H4 (cell line): ENCODE results near the gene QSOX2. TPM values are rescaled to one million over a fixed set of nuclear protein-coding genes. Genes with fewer than 3 reads are reported as not detected.

Experiments
- DNase-seq: peaks from one replicate; pipeline ENCODE4 v3.0.0-alpha.2; 2015; ENCODE audit warnings: low spot score
- total RNA-seq: library from RNA; depleted of rRNA; stranded (reverse); fragments of >200 nt; shearing (Covaris generic); gene quantifications from 2 replicates; pipeline ENCODE4 v1.2.3, GENCODE V29; 2014

The QSOX2 gene
- total RNA-seq, 1 experiment from 2014 or later, result 9.2 TPM

GRCh38 chr9:136203408-136204144 is 42.0 kb downstream of the QSOX2 start:
- DNase-seq, result no peak

GRCh38 chr9:136202454-136203407 is 42.9 kb downstream of the QSOX2 start:
- DNase-seq, result no peak

GRCh38 chr9:136201609-136202453 is 43.8 kb downstream of the QSOX2 start:
- no peak for DNase-seq

DNA sequence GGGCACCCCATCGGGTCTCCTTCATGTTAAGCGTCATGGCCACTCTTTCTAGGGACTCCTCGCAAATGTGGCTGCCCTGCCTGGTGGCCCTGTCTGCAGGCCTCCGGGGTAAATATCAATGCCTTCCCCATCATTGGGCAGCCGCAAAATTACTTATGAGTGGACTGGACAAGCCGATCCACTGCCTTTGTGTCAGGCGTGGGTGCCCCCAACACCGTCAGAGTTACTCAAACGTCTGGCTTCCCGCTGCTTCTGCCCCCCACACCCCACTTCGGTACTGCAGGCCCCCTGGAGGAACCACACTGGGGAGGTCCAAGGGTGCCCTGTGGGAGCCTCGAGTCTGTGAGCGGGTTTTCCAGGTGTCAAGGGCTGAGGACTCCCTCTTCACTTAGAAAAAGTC is 44.4 kb downstream of the QSOX2 start:
- no peak for DNase-seq

GRCh38 chr9:136200424-136200823 is 45.2 kb downstream of the QSOX2 start:
- DNase-seq, result no peak

GRCh38 chr9:136199391-136200288 is 46.0 kb downstream of the QSOX2 start:
- no peak for DNase-seq

GRCh38 chr9:136198605-136199083 is 47.0 kb downstream of the QSOX2 start:
- no peak for DNase-seq

DNA sequence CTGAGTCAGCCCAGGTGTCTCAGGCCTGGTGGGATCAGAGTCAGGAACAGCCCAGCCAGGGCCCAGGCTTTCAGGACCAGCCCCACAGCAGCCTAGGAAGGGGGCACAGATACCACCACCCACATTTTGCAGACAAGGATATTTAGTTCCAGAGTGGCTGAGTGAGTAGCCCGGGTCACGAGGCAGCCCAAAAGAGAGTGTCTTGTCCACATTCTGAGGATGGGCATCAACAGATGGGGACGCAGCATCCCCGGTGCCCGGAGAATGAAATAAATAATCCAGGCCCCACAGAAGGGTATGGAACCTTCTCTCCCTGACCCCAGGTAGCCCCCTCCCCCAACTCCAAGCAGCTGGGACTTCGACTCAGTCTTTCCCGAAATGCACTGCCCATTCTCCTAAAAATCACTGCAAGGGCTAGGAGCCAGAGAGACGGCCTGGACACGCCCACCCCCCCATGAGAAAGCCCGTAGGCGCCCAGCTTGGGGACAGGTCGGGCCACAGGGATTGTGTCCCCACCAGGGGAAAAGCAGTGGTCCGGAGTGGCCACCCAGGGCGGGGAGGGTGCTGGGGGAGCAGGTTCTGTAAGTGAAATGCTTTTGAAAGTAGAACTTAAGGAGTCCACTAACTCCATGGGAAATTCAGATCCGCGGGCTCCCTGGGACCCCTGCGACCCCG is 47.5 kb downstream of the QSOX2 start:
- no peak for DNase-seq

DNA sequence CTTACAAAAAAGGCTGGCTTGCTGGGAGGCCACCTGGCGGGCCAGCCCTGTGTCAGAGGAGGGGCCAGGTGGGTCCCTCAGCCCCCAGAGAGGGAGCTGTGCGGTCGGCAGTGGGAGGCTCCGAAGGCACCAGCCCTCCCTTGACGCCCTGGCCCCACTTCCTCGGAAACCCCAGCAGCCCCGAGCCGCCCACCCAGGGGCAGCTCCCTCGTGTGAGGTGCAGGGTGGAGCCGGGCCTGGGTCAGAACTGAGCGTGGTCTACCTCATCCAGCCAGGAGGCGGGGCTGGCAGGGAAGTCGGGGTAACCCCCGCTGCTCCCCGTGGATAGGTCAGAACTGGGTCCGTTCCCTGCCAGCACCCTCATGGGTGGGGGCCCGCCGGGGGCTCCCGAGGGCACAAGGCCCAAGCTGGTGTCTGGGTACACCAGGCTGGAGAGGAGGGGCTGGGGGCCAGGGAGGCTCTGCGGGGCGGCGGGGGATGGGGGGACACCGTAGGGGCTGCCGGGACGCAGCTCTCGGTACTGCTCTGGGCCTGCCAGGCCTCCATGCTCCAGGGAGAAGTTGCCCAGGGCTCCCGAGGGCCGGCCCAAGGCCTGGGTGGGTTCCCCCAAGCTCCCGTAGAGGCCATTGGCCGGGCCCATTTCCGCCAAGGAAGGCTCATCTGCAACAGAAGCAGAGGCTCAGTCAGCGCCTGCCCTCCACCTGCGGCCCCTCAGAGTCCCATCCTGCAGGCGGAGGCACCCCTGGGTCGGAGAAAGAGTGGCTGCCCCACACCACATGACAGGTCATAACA is 48.3 kb downstream of the QSOX2 start:
- no peak for DNase-seq

- DNase-seq, result no peak
These were observed 49.1 kb downstream of the QSOX2 start for GRCh38 chr9:136196404-136197083.

DNA sequence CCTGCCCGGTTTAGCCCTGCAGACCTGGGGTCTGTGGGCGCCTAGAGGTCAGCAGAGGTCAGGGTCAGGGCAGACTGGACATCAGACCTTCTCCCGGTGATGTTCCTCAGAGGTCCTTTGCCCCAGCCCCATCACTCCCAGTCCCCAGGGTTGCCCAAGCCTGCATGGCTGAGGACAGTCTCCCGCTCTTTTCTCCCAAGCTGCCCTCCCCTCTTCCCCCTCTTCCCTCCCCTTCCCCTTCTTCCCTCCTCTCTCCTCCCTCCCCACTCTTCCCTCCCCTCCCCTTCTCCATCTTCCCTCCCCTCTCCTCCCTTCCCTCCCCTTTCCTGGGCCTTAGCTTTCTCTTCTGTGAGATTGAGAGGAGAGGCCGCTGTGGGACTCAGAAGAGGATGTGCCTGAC is 51.1 kb downstream of the QSOX2 start:
- DNase-seq, result no peak

- no peak for DNase-seq
These were observed 51.7 kb downstream of the QSOX2 start for GRCh38 chr9:136193891-136194279.

DNA sequence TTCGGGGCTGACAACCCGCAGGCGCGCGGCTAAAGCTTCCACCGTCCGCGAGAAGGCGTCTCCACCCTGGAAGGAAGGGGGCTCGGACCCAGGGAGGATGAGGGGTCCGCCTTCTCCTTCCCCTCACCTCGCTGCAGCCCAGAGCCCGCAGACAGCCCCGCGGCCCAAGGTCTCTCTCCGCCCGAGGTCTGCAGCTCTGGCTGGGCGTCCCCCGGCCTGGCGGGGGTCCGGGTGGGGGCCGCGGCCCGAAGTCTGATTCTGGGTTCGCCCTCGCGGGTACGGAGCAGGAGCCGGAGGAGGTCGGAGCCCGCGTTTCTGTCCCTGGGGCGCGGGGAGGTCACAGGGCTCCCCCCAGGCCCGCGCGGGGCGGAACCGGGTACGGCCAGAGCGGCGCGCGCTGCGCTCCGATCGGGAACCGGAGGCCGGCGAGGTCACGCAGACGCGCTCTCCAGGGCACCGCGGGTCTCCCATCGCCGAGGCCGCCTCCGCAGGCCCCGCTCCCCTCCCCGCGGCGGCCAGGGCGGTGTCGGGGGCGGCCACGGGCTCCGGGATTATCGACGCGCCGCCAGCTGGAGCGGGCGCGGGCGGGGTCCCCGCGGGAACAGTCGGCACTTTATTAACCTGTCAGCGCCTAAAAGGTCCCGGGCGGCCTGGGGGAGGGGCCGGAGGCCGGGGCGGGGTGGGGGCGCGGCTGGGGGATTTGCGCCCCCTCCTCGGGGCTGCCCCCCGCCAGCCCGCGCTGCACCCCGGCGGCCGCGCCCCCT is 52.3 kb downstream of the QSOX2 start:
- no peak for DNase-seq

DNA sequence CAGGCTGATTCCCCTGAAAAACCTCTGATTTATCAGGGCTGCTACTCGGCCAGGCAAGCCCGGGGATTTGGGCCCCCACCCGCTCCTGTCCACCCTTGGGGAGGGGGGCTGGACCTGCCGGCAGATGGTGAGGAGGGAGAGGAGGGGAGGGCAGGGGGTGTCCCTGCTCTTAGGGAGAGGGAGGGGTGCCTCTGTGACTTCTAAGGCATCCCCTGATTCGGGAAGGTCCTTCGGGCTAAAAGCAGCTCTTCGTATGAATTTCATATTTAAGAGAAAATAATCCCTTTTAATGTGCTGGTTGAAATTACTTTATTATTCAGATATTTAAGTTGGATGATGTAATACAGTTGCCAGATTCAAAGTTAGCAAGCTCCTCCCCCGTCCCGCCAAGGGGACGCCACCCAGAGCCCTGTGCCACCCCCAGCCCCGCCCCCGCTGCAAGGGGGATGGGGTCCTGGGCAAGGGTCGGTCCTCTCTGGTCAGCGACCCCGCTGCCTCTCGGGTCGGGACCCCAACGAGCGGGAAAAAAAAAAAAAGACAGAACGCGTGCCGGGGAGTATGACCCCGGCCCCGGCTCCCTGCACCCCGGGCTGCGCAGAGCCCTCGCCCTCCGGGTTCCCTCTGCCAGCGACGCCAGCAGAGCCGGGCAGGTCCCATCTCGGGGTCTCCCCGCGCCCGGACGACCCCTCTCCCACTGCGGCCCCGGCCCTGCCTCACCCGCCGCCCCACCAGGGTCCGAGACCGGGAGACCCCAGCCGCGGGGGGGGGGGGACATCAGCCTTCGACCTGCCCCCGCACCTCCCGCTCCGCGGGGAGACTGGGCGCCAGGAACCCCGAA is 53.1 kb downstream of the QSOX2 start:
- no peak for DNase-seq

DNA sequence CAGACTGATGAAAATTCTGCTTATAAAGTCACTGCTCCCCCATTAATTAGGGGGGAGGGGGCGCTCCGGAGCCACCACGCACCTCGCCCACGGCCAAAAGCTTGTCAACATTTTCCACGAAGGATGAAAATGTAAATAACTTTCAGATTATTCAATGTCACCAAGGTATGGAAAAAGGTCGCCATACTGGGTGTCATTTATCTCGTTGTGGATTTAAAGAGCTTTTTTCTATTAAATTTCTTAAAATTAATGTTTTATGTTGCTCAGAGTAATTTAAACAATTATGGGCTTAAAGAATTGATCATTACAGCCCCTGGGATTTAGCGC is 53.7 kb downstream of the QSOX2 start:
- DNase-seq, result no peak

DNA sequence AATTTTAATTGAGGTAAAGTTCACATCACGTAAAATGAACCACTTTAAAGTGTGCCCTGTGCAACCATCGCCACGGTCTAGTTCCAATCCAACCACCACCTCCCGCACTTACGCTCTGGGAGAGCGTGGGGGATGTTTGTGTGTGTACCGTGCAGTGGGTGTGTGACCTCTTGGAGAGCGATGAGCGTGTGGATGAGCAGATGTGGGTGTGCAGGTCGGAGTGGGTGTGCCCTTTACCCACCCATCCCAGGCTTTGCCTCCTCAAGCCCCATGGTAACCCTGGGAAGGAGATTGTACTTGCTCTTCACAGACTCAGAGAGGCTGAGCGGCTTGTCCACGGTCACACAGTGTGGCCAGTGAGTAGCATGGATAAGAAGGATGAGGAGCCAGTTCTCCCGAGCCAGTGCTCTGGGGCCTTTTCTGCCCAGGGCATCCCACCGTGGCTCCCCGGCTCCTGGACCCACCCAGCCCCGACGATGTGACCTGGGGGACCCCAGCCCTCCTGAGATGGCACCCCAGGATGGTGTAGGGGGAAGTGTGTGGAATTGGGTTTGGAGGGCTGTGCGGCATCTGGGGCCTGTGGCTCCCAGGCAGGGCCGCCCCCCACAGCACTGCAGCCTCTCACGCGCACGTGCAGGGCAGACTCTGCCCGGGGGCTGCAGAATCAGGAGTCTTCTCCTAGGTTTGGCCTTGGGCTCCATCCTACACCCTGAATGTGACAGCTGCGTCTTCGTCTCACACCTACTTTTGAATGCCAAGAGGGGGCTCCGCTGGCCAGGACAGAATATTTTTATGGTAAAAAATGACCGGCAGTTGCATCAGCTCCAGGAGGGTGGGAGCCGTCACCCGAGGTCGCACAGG is 54.3 kb downstream of the QSOX2 start:
- DNase-seq, result no peak
